ENCODE measurements around the gene TRIO.
A peak's percentile ranks its signal among the peaks of the same experiment; 100 is the strongest.

The TRIO gene

GRCh38 chr5:14171621-14172020 lies 28.5 kb downstream of the TRIO start:
- H3K4me3 ChIP-seq (ENCODE audit: low read depth, low read length) = no peak overlapping the region
- TF ChIP-seq, protein P1, sequence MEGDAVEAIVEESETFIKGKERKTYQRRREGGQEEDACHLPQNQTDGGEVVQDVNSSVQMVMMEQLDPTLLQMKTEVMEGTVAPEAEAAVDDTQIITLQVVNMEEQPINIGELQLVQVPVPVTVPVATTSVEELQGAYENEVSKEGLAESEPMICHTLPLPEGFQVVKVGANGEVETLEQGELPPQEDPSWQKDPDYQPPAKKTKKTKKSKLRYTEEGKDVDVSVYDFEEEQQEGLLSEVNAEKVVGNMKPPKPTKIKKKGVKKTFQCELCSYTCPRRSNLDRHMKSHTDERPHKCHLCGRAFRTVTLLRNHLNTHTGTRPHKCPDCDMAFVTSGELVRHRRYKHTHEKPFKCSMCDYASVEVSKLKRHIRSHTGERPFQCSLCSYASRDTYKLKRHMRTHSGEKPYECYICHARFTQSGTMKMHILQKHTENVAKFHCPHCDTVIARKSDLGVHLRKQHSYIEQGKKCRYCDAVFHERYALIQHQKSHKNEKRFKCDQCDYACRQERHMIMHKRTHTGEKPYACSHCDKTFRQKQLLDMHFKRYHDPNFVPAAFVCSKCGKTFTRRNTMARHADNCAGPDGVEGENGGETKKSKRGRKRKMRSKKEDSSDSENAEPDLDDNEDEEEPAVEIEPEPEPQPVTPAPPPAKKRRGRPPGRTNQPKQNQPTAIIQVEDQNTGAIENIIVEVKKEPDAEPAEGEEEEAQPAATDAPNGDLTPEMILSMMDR (conservative IDR thresholded peaks at IDR 0.05; ENCODE audit: low read depth, low read length) = no peak
- DNase-seq (ENCODE audit: low read depth) = peak; percentile 90

DNA sequence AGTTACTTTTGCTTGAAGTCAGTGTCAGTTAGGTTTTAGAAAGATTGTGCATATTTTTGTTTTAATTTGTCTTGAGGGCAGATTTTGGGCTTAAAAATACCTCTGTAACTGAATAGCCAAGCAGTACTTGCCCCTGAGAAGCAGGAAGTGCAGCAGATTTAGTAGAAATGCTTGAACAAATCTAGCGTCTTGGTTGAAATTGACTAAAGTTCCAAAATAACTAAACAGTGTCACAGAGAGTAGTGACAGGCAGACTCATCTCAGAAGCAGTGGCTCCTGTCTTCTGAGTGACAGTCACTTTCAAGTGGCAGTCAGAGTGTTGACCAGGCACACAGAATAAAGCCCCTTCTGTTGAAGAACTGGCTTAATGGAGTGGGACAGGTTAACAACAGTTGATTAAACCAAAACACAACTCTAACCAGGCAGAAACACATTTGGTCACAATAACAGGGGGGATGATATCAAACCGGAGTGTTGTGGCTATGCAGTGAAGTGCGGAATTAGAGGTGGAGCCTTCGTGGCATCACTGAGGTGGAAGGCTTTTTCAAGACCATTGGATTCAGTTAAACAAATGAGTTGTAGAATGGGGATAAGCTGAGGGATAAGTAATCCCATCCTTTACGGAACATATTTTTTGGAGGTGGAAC lies 29.1 kb downstream of the TRIO start:
- no peak overlapping the region for H3K4me3 ChIP-seq (ENCODE audit: low read depth, low read length)
- TF ChIP-seq, protein P1 (conservative IDR thresholded peaks at IDR 0.05; ENCODE audit: low read depth, low read length) = no peak
- DNase-seq (ENCODE audit: low read depth) = no peak

- peak overlapping the region; percentile 21 for H3K4me3 ChIP-seq (ENCODE audit: low read depth, low read length)
- TF ChIP-seq, protein P1 (conservative IDR thresholded peaks at IDR 0.05; ENCODE audit: low read depth, low read length) = no peak
- peak; percentile 50 for DNase-seq (ENCODE audit: low read depth)
Measured at GRCh38 chr5:14173377-14174229, 30.5 kb downstream of the TRIO start.

DNA sequence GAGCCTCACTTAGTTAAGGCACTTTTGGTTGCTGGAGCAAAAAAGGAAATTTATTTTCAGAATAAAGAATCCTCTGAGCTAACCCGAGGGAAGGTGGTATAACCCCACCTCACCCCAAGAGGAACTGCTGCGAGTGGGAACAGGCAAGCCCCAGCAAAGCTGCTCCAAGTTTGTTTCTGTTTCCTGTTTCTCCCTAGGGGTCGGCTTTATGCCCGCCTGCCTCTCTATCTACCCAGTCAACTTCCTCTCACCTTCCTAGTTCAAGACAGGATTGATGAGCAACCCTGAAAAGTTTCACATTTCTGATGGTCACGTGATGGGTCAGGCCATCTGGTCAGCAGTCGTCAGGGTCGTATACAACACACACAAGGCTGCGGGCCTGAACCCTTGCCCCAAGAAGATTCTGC lies 31.1 kb downstream of the TRIO start:
- TF ChIP-seq, protein P1 (conservative IDR thresholded peaks at IDR 0.05; ENCODE audit: low read depth, low read length) = no peak
- peak; percentile 64 for DNase-seq (ENCODE audit: low read depth)
- peak overlapping the region; percentile 21 for H3K4me3 ChIP-seq (ENCODE audit: low read depth, low read length)

GRCh38 chr5:14175381-14175780 lies 32.2 kb downstream of the TRIO start:
- DNase-seq (ENCODE audit: low read depth) = no peak
- TF ChIP-seq, protein P1 (conservative IDR thresholded peaks at IDR 0.05; ENCODE audit: low read depth, low read length) = no peak
- no peak overlapping the region for H3K4me3 ChIP-seq (ENCODE audit: low read depth, low read length)

- TF ChIP-seq, protein P1 (conservative IDR thresholded peaks at IDR 0.05; ENCODE audit: low read depth, low read length) = no peak
- no peak for DNase-seq (ENCODE audit: low read depth)
- H3K4me3 ChIP-seq (ENCODE audit: low read depth, low read length) = no peak overlapping the region
Measured at GRCh38 chr5:14176888-14177287, 33.7 kb downstream of the TRIO start.

All from choroid plexus epithelial cell (primary cell).